CD4-positive, alpha-beta T cell treated with Interleukin-17A for 1 hour (primary cell): Measurements from ENCODE around the gene MCTP1.
"Not testable (repeated sequence)": the region's sequence is repeated elsewhere in the genome, so short reads cannot be mapped to it uniquely, and the experiment has no call there.

Experiments
- DNase-seq: peaks from one replicate; pipeline ENCODE4 v3.0.0-alpha.2; 2020

The MCTP1 gene

DNA sequence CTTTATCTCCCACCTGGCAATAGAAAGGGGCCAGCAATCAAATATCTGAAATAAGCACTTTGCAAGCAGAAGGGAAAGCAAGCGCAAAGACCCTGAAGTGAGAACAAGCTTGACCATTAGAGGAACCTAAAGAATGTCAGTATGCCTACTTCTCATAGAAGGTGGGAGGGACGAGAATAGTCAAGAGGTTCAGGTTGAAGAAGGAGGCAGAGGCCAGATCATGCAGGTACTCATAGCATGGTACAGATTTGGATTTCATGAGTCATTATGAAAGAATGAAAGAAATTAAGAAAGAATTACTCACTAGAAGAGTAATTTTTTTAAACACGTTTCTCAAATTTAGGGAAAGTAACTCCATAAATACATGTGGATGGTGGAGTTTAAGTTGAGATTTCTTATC lies 33.7 kb downstream of the MCTP1 start:
- DNase-seq, result no peak

DNA sequence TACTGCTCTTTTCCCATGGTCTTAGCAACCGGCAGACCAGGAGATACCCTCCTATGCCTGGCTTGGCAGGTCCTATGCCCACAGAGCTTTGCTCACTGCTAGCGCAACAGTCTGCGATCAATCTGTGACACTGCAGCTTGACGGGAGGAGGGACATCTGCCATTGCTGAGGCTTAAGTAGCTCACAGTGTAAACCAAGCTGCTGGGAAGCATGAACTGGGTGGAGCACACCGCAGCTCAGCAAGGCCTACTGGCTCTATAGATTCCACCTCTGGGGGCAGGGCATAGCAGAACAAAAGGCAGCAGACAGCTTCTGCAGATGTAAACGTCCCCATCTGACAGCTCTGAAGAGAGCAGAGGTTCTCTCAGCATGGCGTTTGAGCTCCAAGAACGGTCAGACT lies 40.4 kb downstream of the MCTP1 start:
- DNase-seq, result no peak

DNA sequence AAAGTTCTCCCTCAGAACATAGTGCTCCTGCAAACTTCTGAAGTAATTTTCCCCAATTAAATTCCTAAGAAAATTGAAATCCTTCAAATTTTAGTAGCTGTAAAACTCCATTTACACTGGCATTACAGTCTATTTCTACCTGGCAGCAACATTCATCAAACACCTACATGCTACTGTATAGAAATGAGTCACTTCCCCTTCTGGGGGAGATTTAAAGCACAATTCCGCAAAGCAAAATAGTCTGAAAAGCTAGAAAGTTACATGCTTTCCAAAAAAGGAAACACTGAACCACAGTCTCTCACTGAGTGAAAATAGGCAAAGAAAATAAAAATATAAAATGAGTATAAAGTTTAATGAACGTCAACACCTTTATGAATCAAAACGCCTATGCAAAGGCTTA lies 43.3 kb downstream of the MCTP1 start:
- no peak for DNase-seq

DNA sequence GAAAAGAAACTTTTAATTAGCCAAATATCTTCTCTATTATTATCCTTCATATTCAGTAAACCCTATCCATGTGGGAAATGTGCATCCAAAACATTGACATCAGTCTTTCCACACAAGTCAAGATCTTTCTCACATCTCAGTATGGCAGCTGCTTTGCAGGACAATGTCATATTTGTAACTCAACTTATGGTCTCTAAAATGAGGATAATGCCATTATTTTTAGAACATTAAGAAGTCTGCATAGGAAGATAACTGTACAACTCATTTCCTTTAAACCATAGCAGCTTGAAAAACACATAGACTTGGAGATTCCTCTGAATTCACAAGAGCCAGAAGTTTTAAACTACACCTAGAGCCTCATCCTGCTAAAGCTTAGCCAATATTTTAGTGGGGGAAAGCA lies 43.7 kb downstream of the MCTP1 start:
- DNase-seq, result no peak

DNA sequence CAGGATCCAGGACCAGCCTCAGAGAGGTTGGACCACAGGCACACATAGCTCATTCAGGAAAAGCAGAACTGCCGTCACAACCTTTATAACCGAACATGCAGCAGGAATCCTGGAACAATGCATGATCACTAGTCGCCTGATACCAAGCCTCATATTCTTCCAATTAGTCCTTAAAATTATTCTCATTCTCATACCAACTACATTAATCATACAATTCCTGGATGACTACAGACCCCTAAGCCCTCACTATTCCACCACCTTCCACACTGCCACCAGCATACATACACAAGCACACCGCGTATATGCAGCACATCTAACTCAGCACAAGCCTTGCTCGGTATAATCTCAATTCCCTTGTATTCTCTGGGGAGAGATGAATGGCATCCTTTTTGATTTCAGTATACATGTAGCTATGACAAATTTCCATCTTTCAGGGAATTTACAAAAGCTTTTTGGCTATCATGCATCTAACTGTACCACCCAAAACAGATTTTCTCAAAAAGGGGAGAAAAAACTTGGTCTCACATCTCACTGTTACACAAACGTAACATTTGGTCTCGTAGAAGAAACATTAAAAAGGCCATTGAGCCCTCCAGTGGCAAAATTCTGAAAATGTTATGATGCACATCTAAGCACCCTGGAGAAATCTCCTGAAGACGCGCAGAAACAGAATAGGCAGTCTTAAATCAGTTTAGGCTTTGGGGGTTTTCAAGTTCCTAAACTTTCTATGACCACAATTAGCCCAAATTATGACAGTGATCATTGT lies 46.2 kb downstream of the MCTP1 start:
- DNase-seq, result no peak

DNA sequence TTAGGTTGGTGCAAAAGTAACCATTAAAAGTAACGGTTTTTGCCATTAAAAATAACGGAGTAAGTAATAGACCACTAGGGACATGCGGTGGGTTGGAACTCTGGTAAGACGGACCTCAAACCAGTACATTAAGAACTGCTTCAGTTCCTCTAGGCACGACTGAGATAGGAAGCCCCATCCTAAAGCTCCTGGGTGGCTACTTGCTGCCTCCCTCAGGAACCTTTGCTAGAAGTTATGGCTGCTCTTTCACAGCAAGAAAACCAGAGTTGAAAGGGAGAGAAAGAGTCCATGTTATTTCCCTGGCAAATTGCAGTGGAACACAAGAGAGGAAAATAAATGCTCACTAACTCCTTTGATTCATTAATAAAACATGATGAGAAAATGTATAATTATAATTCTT lies 47.6 kb downstream of the MCTP1 start:
- no peak for DNase-seq

DNA sequence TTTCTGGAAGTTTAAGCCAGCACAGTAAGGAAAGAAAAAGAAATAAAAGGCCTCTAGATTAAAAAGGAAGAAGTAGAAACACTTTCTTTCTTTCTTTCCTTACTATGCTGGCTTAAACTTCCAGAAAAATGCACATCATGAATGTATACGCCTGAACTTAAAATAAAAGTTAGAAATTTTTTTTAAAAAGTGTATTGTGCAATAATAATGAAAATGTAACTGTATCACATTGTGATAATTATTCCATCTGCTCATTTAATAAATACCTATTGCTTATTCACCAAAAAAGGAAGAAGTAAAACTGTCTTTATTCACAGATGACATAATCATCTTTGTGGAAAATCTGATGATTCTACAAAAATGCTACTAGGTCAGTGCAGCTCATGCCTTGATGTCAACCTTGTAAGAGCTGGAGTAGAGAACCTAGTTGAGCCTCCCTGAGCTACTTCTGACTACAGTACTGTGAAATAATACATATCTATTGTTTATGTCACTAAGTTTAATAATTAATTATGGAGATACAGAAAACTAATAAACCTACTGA lies 49.4 kb downstream of the MCTP1 start:
- no peak for DNase-seq

DNA sequence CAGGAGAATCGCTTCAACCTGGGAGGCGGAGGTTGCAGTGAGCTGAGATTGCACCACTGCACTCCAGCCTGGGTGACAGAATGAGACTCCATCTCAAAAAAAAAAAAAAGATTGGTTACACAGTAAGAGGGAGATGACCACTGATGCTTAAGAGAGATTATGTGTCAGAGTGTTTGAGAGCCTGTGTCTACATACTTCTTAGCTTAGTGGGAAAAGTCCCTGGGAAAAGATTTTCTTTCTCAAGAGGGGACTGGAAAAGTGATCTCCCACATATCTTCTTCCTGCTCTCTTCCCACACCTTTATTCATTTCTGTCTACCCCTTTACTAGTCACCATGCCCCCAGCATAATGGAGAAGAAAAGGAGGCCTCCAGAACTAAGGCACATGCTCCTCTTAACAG lies 55.2 kb downstream of the MCTP1 start:
- DNase-seq, result no peak

DNA sequence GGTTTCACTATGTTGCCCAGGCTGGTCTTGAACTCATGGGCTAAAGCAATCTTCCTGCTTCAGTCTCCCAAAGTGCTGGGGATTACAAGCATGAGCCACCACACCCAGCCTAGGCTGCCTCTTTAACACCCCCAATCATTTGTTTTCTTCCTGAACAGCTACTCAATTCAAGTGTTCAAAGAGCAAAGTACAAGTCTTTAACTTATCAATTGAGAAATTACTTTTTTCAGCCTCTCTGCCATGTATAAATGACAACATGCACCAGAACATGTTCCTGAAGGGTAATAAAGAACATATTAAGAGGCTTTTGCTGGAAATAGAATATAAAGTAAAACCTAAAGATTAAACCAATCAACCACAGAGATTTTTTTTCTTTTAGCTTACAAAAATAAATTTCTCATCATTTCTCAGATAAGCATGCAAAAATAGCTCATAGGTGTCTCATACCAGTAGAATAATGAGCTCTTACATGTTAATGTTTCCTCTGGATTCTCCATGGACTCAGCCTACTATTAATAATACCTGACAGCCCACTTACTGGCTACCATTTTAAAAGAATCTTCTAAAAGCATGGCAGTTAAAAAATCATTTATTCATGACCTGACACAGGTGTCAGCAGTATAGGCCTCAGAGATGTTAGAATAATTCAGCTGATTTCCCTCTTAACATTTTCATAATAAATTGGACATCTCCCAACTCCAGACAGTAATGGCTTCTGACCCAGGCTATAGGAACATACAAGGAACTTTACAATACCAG lies 60.0 kb downstream of the MCTP1 start:
- no peak for DNase-seq

DNA sequence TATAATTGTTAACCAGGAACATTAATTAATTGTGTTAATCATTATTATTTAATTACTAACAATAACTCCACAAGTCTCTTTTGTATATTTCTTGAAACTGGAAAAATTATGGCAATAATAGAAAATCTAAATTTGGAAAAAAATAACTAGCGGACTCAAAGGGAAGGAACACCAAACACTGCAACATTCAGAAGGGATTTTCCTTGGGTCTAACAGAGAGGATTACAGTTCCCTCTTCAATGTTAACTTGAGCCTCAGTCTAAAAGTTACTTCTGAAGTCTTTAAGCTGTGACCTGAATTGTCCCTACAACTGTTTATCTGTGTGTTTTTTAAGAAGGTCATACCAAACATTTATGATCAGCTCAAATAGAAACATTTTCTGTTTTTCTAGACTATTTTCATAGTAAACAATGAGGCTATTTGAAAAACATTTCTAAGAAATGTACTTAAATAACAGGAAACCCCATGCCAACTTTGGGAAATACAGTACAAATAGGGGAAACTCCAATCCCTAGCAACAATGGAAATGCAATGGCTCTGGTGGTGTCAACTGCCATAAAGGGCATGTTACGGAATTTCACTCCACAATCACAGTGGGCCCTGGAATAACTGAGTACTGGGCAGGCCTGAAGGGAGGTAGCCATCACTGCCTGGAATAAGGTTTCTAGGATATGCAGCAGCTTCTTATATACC lies 61.2 kb downstream of the MCTP1 start:
- DNase-seq, result no peak

DNA sequence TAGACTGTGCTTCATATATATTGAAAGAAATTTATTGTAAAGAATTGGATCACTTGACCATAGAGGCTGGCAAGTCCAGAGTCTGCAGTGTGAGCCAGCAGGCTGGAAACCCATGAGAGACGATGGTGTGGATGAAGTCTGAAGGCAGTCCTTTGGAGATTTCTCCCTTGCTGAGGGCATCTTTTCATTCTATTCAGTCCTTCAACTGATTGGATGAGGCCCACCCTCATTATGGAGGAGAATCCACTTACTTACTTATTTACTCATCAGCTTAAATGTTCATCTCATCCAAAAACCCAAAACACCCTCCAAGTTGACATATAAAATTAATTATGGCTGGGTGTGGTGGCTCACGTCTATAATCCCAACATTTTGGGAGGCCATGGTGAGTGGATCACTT lies 62.1 kb downstream of the MCTP1 start:
- no peak for DNase-seq

DNA sequence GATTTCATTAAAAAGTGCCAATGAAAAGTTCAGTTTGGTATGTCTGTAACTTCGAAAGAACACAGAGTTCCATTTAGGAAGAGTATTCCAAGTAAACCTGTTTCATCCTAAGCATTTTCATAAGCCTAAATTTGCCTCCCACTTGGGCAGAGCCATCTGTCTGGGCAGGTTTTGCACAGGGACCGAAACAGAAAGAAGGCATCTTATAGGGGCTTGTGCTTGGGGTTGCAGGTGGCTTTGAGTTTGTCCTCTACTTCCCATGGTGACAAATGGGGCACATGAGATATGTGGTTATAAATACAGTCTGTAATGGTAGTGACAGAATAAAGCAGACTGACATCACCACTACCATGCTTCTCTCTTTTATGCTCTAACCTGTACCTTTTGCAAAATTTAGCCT lies 63.7 kb downstream of the MCTP1 start:
- DNase-seq, result no peak

DNA sequence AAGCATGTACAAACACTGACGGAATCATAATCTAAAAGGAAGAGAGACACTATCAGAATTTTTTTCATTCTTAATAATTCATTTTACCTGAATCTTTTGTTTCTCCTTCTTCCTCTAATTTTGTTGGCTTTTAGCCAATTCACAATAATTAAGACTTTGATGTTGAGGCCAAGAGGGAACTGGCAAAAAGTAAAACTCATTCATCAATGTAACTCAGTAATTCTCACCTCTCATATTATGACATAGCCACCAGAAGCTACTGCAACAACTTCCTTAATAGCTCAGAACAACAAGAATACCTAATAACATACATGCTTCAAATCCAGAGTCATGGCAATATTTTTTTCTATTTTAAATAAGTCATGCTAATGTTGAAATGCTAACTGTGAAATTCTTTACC lies 64.5 kb downstream of the MCTP1 start:
- DNase-seq, result no peak

DNA sequence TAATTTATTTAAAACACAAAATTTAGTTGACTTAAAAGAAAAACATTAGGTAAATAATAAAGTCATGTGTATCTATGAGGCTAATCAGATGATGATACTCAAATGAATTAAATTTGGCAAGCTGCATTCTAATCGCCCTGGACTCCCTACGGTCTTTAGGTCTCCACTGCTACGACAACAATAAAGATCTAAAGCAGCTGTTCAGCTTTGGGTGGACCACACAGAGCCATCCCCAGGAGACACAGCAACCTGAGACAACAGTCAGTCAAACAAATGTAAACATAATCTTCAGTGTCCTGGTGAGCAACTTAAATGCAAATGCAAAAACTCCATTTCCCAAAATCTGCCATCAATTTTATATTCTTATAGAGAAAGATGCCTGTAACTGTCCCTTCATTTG lies 65.5 kb downstream of the MCTP1 start:
- DNase-seq, result no peak

DNA sequence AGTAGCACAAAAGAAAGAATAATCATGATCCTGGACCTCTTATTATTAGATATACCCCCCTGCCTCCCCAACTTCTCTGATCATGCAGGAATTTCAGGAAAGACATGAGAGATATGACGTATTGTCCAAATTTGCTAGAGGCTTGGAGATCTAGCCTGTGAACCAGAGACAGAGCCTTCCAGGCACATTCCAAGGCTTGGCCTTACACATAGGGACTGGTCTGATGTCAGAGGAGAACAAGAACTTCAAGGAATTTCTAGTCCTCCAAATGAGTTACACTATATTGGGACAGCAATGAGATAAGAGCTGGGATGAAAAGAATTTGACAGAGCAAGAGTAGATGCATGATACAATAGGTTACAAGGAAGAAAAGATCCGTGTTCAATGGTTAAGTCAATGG lies 67.0 kb downstream of the MCTP1 start:
- DNase-seq, result no peak

DNA sequence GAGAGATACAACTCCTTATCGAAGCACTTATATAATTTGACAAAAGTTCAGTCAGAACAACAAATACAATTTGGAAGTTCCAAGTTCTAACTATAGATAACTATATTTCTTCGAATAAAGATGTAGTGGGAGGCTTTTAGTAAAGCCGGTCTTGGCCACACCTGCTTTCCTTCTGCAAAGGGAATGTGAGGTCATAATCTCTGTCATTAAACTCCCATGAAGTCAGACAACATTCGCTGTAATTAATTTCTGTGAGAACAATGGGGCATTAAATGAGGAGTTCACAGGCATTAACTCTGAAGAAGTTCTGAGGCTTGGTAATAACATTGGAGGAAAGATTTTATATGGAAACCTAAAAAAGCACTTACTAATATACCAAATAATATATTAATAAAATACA lies 67.5 kb downstream of the MCTP1 start:
- no peak for DNase-seq

DNA sequence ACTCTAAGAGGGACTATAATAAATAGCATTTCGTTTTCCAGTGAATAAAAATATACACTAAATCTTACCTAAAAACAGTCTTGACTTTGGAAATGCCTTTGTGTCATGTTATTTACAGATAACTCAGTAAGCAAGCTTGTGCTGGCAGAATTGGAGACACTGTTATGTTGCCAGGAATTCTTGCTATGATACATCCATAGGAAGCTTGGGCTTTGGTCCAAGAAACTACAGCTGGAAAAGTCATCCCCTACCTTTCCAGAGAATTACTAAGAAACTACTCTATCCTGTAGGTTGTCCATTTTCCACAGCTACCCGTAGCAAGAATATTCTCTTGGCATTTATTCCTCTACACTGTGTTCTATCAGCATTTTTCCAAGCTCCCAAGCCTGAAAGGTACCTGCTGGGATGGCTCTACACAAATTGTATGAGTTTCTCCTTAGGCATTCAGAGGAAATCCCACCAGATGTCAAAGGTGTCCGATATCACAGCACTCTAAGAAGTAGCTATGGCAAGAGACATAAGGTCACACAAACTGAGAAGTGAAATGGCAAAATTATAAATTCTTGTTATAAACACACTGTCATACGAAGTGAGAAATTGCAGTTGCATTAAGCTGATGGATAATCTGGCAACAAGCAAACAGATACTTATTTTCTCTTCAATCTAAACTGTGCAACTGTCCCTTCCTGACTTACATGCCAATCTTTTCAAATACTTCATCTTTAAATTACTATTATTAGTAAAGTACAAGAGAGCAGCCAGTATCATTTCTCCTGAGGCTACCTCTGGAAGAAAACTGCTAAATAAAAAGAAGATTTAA lies 68.5 kb downstream of the MCTP1 start:
- DNase-seq, result no peak

DNA sequence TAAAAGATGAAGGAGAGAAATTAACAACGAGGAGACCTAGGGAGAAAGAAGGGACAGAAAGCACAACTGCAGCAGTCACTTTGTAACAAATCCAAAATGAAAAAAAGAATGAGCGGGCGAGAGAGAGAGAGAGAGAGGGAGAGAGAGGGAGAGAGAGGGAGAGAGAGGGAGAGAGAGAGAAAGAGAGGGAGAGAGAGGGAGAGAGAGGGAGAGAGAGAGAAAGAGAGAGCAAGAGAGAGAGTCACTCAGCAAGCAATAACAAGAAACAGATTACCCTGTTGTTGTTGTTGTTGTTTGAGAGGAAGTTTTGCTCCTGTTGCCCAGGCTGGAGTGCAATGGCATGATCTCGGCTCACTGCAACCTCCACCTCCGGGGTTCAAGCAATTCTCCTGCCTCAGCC lies 77.1 kb downstream of the MCTP1 start:
- DNase-seq, result not testable (repeated sequence)

DNA sequence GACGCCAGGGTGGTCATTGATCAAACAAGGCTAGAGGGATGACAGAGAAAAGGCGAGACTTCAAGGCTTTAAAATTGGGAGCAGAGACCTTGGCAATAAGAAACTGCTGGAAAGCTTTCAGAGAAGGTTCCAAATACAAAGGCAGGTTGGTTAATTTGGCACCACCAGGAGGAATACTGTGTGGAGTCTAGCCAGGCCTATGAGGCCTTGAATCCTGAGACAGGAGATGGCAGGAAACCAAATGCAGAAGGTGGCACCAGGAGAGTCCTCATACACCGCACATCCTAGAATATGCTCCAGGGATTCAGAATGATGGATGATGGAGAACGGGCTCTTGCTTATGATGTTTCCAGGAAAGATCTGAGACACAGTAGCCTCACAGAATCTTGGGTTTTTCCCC lies 90.0 kb downstream of the MCTP1 start:
- no peak for DNase-seq

DNA sequence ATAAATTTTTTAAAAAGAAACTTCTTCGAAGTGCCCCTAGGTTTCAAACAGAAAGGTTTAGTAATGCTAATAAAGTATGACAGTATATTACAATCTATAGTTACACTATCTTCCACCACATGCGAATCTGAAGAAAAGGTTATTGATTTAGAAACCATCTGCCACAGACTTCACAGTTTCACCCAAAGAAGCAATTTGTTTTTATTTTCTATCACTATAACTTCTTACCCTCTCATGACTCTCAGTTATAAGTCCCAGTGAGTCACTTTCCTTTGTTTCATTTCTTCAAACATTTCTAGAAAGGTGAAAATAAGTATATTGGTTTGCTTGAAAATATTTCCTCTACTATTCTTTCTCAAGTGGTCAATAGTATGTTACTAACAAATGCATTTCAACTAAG lies 93.6 kb downstream of the MCTP1 start:
- no peak for DNase-seq

DNA sequence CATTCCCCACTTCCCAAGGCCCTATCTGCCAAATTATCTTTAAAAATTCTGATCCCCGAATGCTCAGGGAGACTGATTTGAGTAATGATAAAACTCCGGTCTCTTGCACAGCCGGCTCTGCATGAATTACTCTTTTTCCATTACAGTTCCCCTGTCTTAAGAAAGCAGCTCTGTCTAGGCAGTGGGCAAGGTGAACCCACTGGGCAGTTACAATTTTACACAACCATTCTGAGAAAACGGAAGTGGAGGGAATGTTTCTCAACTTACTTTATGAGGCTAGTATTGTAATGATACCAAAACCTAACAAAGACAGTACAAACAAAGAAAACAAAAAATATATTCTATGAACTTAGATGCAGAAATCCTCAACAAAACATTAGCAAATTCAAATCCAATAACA lies 100.0 kb downstream of the MCTP1 start:
- no peak for DNase-seq

DNA sequence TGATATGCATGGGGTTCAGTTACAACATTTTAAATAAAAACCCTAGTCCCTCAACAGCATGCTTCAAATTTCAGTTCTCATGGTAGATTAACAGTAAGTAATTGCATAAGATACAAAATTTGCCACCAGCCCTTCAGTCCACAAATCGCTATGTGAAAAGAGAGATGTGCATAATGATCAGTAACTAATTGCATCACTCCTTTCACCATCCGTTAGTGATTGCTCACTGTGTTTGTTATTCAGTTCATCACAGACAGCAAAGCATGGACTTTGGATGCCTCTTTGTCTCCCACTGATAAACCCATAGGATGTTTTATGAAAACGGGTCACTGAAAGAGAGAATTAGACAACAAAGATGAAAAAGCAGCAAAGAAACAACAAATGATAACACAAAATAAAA lies 103.2 kb downstream of the MCTP1 start:
- no peak for DNase-seq
